ENCODE measurements around the gene CFAP54. TPM values are rescaled to one million over a fixed set of nuclear protein-coding genes. Genes with fewer than 3 reads are reported as not detected.

The CFAP54 gene
- polyA plus RNA-seq, 1 donor from 2014 or later: 1.1 TPM

DNA sequence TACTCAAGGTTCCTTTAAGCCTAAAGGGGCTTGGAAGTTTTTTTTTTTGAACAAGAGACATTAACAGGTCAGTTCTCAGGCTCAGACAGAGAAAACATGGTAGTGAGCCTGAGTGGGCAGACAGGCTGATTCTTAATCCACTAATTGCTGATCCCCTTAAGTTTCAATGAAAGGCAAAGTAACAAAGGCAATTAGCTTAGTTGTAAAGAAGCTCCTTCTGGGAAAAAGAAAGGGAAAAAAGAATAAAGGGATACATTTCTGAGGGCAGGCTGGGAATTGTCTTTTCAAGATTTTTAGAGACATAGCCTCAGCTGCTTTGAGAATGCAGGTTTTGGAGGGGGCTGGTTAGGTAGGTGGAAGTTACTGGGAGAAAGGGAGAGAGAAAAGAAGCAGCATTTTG lies 133.8 kb downstream of the CFAP54 start:
- H3K79me2 ChIP-seq (replicated peaks; ENCODE audit: insufficient read depth, low read length): no peaks in the 10 kb centered on the region
- no peaks in the 10 kb centered on the region for H3K9me3 ChIP-seq (ENCODE audit: low read length)
- H3F3A ChIP-seq (ENCODE audit: insufficient read depth, low read length, poor library complexity, severe bottlenecking): no peaks in the 10 kb centered on the region
- H2AFZ ChIP-seq (ENCODE audit: low read depth, low read length): no peak overlapping the region
- H3K4me3 ChIP-seq (ENCODE audit: low read length): no peak overlapping the region
- TF ChIP-seq EZH2 (IDR thresholded peaks at IDR 0.05; ENCODE audit: borderline replicate concordance, insufficient read depth, low read length, poor library complexity, severe bottlenecking): no peak
- TF ChIP-seq EP300 (conservative IDR thresholded peaks at IDR 0.05; ENCODE audit: poor library complexity, severe bottlenecking): no peak
- TF ChIP-seq POLR2AphosphoS5 (IDR thresholded peaks at IDR 0.05): no peak
- TF ChIP-seq MXI1 (conservative IDR thresholded peaks at IDR 0.05; ENCODE audit: poor library complexity, severe bottlenecking): no peak
- no peak for TF ChIP-seq CTCF (IDR thresholded peaks at IDR 0.05; ENCODE audit: poor library complexity, severe bottlenecking)
- no peak for TF ChIP-seq SMC3 (conservative IDR thresholded peaks at IDR 0.05; ENCODE audit: poor library complexity)
- no peaks in the 10 kb centered on the region for H3K36me3 ChIP-seq (ENCODE audit: insufficient read depth, low read length)
- H3K9me2 ChIP-seq (ENCODE audit: insufficient read depth, low read length): no peaks in the 10 kb centered on the region
- no peak overlapping the region for H3K4me2 ChIP-seq (ENCODE audit: low read length)
- H3K9ac ChIP-seq (ENCODE audit: low read length): no peak overlapping the region
- H3K27me3 ChIP-seq (ENCODE audit: insufficient read depth, low read depth, low read length): no peaks in the 10 kb centered on the region
- no peak overlapping the region for H3K27ac ChIP-seq (ENCODE audit: low read length)
- H4K20me1 ChIP-seq (ENCODE audit: insufficient read depth): no peaks in the 10 kb centered on the region

GRCh38 chr12:96623656-96624217 lies 134.4 kb downstream of the CFAP54 start:
- Histone ChIP-seq H2AFZ (ENCODE audit: low read depth, low read length) (no peak overlapping the region), H3K9ac (ENCODE audit: low read length) (no peak overlapping the region), H3K4me3 (ENCODE audit: low read length) (no peak overlapping the region), H3K27ac (ENCODE audit: low read length) (no peak overlapping the region), H3K9me2 (ENCODE audit: insufficient read depth, low read length) (no peaks in the 10 kb centered on the region), H3K4me2 (ENCODE audit: low read length) (no peak overlapping the region), H4K20me1 (ENCODE audit: insufficient read depth) (no peaks in the 10 kb centered on the region), H3F3A (ENCODE audit: insufficient read depth, low read length, poor library complexity, severe bottlenecking) (no peaks in the 10 kb centered on the region), H3K79me2 (replicated peaks; ENCODE audit: insufficient read depth, low read length) (no peaks in the 10 kb centered on the region), H3K9me3 (ENCODE audit: low read length) (no peaks in the 10 kb centered on the region), H3K27me3 (ENCODE audit: insufficient read depth, low read depth, low read length) (no peaks in the 10 kb centered on the region), H3K36me3 (ENCODE audit: insufficient read depth, low read length) (no peaks in the 10 kb centered on the region)
- TF ChIP-seq POLR2AphosphoS5 (IDR thresholded peaks at IDR 0.05) (no peak), EZH2 (IDR thresholded peaks at IDR 0.05; ENCODE audit: borderline replicate concordance, insufficient read depth, low read length, poor library complexity, severe bottlenecking) (no peak), EP300 (conservative IDR thresholded peaks at IDR 0.05; ENCODE audit: poor library complexity, severe bottlenecking) (no peak), MXI1 (conservative IDR thresholded peaks at IDR 0.05; ENCODE audit: poor library complexity, severe bottlenecking) (no peak), SMC3 (conservative IDR thresholded peaks at IDR 0.05; ENCODE audit: poor library complexity) (no peak), RAD21 (conservative IDR thresholded peaks at IDR 0.05) (no peak), REST (IDR thresholded peaks at IDR 0.05; ENCODE audit: borderline replicate concordance) (no peak), CTCF (IDR thresholded peaks at IDR 0.05; ENCODE audit: poor library complexity, severe bottlenecking) (no peak), TAF1 (IDR thresholded peaks at IDR 0.05; ENCODE audit: low read depth) (no peak)

Data from neural cell (in vitro differentiated cells).